HG03442 (cell line): ENCODE measurements around the gene ERAP2.

ENCODE experiments used
- ATAC-seq: cut with Tn5 transposase; IDR thresholded peaks from one replicate; pipeline ENCODE4 v1.9.1; 2021; ENCODE audit warnings: mild to moderate bottlenecking, moderate library complexity; ENCODE audit not compliant: unreplicated experiment

Gene ERAP2

GRCh38 chr5:96893342-96893741, 17.0 kb downstream of the ERAP2 start:
- ATAC-seq: no peak

- peak; percentile 40 for ATAC-seq
Measured at GRCh38 chr5:96896276-96896675, 20.0 kb downstream of the ERAP2 start.

GRCh38 chr5:96896806-96897205, 20.5 kb downstream of the ERAP2 start:
- ATAC-seq: peak; percentile 97

GRCh38 chr5:96901384-96901783, 25.1 kb downstream of the ERAP2 start:
- no peak for ATAC-seq

GRCh38 chr5:96901841-96902240, 25.5 kb downstream of the ERAP2 start:
- no peak for ATAC-seq

DNA sequence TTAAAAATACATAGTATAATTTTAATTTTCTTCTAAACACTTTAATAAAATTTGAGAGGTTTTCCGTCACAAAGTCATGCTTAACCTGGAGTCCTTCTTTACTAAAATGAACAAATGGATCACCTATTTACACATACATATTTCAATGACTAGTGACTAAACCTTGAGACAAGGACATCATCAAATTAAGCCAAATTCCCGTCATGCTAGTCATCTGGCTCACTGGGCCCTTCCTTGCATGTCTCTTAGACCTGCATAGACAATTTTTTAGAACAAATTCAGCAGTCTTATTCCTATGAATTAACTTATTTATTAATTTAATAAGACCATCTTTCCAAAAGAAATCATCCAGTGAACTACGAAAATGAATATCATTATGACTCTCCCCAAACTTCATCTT, 26.6 kb downstream of the ERAP2 start:
- no peak for ATAC-seq

DNA sequence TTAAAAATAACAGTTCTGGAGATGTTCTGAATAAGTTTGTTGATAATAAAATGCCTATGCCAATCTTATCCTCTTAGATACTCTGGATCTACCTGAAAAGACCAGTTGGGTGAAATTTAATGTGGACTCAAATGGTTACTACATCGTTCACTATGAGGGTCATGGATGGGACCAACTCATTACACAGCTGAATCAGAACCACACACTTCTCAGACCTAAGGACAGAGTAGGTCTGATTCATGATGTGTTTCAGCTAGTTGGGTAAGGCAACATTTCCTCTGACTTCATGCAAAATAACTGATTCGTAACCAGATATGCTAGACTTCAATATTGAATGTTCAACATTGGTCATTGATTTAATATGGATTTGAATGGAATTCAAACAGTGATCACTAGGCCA, 27.0 kb downstream of the ERAP2 start:
- ATAC-seq: no peak

GRCh38 chr5:96904054-96904931, 28.0 kb downstream of the ERAP2 start:
- no peak for ATAC-seq

GRCh38 chr5:96905864-96906263, 29.6 kb downstream of the ERAP2 start:
- ATAC-seq: no peak

DNA sequence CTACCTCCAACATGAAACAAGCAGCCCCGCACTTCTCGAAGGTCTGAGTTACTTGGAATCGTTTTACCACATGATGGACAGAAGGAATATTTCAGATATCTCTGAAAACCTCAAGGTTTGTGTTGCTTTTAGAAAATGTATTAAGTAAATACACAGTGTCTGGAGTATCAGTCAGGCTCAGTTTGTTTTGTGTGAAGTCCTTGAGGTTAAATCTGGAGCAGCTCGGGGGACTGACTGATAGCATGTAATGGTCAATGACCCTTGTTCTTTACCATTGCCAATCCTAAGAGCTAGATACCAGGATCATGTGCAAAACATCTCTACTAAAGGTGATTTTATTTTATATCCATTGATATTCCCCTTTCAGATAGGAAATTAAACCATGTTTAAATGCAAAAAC, 32.7 kb downstream of the ERAP2 start:
- no peak for ATAC-seq

DNA sequence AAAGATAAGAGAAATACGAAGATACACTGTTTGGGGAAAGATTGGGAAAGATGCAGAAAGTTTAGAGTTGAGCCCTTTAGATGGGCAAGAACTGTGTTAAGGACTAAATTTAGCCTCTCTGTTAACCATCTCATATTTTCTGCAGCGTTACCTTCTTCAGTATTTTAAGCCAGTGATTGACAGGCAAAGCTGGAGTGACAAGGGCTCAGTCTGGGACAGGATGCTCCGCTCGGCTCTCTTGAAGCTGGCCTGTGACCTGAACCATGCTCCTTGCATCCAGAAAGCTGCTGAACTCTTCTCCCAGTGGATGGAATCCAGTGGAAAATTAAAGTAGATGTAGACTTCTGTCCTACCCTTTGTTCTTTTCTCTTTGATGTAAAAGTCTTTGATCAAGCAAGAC, 33.1 kb downstream of the ERAP2 start:
- ATAC-seq: no peak

DNA sequence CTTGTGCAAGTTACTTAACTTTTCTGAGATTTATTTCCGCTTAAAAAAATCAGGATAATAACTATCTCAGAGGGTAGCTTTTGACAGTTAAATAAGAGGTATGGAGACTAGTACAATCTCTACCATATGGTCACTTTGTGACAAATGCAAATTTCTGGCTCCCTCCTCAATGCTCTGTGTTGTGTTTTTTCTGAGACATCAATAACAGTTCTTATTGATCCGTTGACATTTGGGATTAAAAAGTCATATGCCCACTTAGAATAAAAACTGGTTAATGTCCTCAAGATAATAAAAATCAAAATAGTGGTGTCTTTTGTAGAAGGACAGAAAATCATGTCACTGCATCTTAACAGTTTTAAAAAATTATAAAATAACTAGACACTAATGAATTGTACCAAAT, 34.8 kb downstream of the ERAP2 start:
- ATAC-seq: no peak

DNA sequence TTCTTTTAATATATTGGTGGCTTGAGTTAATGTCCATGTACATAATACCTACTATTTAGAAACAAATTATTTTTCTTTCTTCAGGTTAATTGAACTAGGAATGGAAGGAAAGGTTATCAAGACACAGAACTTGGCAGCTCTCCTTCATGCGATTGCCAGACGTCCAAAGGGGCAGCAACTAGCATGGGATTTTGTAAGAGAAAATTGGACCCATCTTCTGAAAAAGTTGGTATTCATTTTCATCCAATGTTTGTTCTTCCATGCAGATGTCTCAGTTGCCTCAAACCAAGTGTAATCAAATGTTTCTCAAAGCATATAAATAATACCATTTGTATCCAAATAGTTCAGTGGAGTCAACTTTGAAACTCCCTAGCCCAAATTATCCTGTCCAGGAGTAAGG, 36.9 kb downstream of the ERAP2 start:
- no peak for ATAC-seq

DNA sequence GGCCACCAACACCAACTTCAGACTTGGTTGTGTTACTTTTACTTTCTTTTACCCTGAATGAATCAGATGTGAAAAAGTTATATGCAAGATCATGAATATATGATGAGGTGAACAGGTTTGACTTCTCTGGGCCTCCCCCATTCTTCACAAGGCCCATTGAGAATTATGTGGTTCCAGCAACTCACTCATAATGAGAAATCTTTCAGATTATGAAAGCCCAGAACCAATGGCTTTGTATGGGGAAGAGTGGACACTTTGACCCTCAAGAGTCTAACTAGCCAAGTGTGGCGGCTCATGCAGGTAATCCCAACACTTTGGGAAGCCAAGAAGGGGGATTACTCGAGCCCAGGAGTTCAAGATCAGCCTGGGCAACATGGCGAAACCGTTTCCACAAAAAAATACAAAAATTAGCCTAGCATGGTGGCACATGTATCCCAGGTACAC, 43.5 kb downstream of the ERAP2 start:
- peak; percentile 73 for ATAC-seq

GRCh38 chr5:96920744-96921355, 44.5 kb downstream of the ERAP2 start:
- no peak for ATAC-seq

GRCh38 chr5:96922499-96923244, 46.4 kb downstream of the ERAP2 start:
- ATAC-seq: no peak

DNA sequence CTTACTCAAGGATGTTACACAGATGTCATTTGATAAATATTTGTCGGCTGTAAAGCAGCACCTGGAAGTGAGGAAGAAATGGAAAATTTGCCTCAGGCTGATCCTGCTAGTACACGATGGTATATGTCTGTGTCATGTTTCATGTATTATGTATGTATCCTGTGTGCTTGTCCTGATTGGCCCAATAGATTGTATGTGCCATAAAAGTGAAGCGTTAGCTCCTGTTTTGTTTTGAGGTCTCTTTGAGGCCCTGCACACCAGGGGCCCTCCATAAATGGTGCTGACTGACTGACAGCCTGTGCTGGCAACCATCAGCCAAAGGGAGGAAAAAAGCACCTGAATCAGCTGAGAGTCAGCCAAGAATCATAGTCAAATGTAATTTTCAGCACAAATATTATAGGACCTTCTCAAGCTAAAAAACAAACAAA, 47.7 kb downstream of the ERAP2 start:
- ATAC-seq: no peak

DNA sequence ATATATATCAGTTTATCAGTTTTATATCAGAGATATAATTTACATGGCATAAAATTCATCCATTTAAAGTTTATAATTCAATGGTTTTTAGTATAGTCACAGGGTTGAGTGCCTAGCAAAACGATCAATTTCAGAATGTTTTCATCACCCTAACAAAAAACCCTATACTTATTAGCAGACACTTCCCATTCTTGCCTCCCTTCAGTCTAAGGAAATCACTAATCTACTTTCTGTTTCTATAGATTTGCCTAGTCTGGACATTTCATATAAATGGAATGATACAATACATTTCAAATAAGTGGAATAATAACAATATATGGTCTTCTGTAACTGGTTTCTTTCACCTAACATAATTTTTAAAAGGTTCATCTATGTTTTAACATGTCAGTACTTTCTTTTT, 50.0 kb downstream of the ERAP2 start:
- ATAC-seq: no peak

DNA sequence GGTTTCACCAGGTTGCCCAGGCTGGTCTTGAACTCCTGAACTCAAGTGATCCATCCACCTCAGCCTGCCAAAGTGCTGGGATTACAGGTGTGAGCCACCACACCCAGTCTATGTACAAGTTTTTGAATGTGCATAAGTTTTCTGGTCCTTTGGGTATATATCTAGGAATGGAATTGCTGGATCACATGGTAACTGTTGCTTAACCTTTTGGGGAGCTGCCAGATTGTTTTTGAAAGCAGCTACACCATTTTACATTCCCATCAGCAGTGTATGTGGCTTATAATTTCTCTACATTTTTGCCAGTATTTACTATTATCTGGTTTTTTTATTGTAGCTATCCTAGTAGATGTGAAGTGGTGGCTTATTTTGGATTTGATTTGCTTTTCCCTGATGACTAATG, 50.7 kb downstream of the ERAP2 start:
- no peak for ATAC-seq

GRCh38 chr5:96928931-96929708, 52.8 kb downstream of the ERAP2 start:
- ATAC-seq: no peak

GRCh38 chr5:96930058-96930457, 53.8 kb downstream of the ERAP2 start:
- ATAC-seq: no peak
